Tibial nerve (tissue), 4 donors: ENCODE results near the gene OGFRL1.

Source experiments
- EP300 ChIP-seq, 2 donors: sonication (generic); formaldehyde crosslinking; IDR thresholded peaks; one replicate each; pipeline ENCODE4 v1.6.1; 2017; ENCODE audit warnings: antibody characterized with exemption in 2 of 2, mild to moderate bottlenecking in 1 of 2
- POLR2A ChIP-seq, 2 donors: fragments of 450-650 bp; IDR thresholded peaks; one replicate each; pipeline ENCODE4 v1.6.1; 2017; ENCODE audit warnings: antibody characterized with exemption in 2 of 2, mild to moderate bottlenecking in 2 of 2, moderate library complexity in 2 of 2
- TF ChIP-seq, protein P1 (sequence below), 5 experiments: fragments of 200-600 bp in 3 of 5; fragments of 450-650 bp in 2 of 5; sonication (generic) in 3 of 5; IDR thresholded peaks; one replicate each; pipeline ENCODE4 v1.5.1; 2016 to 2019; ENCODE audit warnings: antibody characterized with exemption in 5 of 5, mild to moderate bottlenecking in 3 of 5, moderate library complexity in 2 of 5

DNA sequence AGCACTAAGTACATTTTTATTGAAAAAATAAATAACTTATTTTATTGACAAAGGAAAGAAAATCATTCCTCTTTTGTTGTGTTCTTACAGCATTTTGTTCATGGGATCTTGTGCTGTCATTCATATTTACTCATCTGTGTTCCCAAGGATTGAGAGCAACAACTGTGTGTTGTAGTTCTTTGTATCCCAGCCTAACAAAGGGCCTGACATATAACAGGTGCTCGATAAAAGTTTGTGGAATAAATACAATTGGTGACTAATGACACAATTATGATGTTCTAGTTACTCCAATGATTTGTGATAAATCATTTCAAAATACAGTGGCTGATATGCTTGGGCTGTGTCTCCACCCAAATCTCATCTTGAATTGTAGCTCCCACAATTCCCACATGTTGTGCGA is 7.9 kb upstream of the OGFRL1 start:
- TF ChIP-seq EP300 (IDR thresholded peaks at IDR 0.05) (no peak), POLR2A (IDR thresholded peaks at IDR 0.05) (no peak)
- TF ChIP-seq, protein P1, sequence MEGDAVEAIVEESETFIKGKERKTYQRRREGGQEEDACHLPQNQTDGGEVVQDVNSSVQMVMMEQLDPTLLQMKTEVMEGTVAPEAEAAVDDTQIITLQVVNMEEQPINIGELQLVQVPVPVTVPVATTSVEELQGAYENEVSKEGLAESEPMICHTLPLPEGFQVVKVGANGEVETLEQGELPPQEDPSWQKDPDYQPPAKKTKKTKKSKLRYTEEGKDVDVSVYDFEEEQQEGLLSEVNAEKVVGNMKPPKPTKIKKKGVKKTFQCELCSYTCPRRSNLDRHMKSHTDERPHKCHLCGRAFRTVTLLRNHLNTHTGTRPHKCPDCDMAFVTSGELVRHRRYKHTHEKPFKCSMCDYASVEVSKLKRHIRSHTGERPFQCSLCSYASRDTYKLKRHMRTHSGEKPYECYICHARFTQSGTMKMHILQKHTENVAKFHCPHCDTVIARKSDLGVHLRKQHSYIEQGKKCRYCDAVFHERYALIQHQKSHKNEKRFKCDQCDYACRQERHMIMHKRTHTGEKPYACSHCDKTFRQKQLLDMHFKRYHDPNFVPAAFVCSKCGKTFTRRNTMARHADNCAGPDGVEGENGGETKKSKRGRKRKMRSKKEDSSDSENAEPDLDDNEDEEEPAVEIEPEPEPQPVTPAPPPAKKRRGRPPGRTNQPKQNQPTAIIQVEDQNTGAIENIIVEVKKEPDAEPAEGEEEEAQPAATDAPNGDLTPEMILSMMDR (IDR thresholded peaks at IDR 0.05), result no peak
